Activated CD8-positive, alpha-beta T cell treated with anti-CD3 and anti-CD28 coated beads for 36 hours (primary cell): ENCODE data around the gene ELMO2. TPM values are rescaled to one million over a fixed set of nuclear protein-coding genes. Genes with fewer than 3 reads are reported as not detected.
"Not testable (repeated sequence)": the region's sequence is repeated elsewhere in the genome, so short reads cannot be mapped to it uniquely, and the experiment has no call there.

Experiments used
- ATAC-seq: fragments of 200-7000 bp; cut with Tn5 transposase; one replicate; pipeline ENCODE4 v1.10.0; 2021; ENCODE audit warnings: mild to moderate bottlenecking, moderate library complexity
- CTCF ChIA-PET: fragments of 350-600 bp; sonication (Branson Sonifier 250); formaldehyde crosslinking; loops from one replicate; lab custom pipeline; 2021; ENCODE audit warnings: antibody characterized with exemption; lab: Charles Lee
- POLR2A ChIA-PET: fragments of 350-600 bp; sonication (Branson Sonifier 250); formaldehyde crosslinking; loops from one replicate; lab custom pipeline; 2021; ENCODE audit warnings: antibody characterized with exemption; lab: Charles Lee
- DNase-seq: peaks from one replicate; pipeline ENCODE4 v3.0.0-alpha.2; 2020
- H3K27ac Mint-ChIP-seq: one replicate; pipeline ENCODE4 v1.8.0; 2021; ENCODE audit warnings: mild to moderate bottlenecking, mixed read lengths
- H3K27me3 Mint-ChIP-seq: one replicate; pipeline ENCODE4 v1.8.0; 2021; ENCODE audit warnings: mixed read lengths
- H3K36me3 Mint-ChIP-seq: one replicate; pipeline ENCODE4 v1.8.0; 2021; ENCODE audit warnings: low read depth, mixed read lengths
- H3K4me1 Mint-ChIP-seq: one replicate; pipeline ENCODE4 v1.8.0; 2021; ENCODE audit warnings: low read depth, mixed read lengths
- H3K4me3 Mint-ChIP-seq: one replicate; pipeline ENCODE4 v1.8.0; 2021; ENCODE audit warnings: mild to moderate bottlenecking, moderate library complexity, mixed read lengths
- H3K9me3 Mint-ChIP-seq: one replicate; pipeline ENCODE4 v1.8.0; 2021; ENCODE audit warnings: mixed read lengths
- CTCF ChIP-seq: fragments of 200-600 bp; IDR thresholded peaks from one replicate; pipeline ENCODE4 v1.8.0; 2022; ENCODE audit warnings: antibody characterized with exemption, mild to moderate bottlenecking
- intact Hi-C: fragments of 100-400 bp; cut with micrococcal nuclease; formaldehyde crosslinking; loops from one replicate; pipeline ENCODE4 v1.10.0; 2022
- total RNA-seq, 2 experiments: library from RNA; stranded (reverse); gene quantifications; one replicate each; pipeline ENCODE4 v1.2.3, GENCODE V29; 2021

ELMO2 gene
- total RNA-seq, 2 experiments from 2014 or later, result 36.2 to 38.1 TPM

GRCh38 chr20:46393967-46394366 lies 12.4 kb downstream of the ELMO2 start:
- no peak overlapping the region for H3K27ac Mint-ChIP-seq
- POLR2A ChIA-PET, result no interaction called here
- peaks cover 33% of the 10 kb centered on the region for H3K36me3 Mint-ChIP-seq

GRCh38 chr20:46388937-46389336 lies 17.5 kb downstream of the ELMO2 start:
- peaks cover 45% of the 10 kb centered on the region for H3K36me3 Mint-ChIP-seq
- POLR2A ChIA-PET, result interaction anchor here (0.7 kb wide), 1 partner anchor 27 kb away, joined by 3 read pairs; no protein-coding TSS in a partner anchor
- no peaks in the 10 kb centered on the region for H3K27me3 Mint-ChIP-seq

More at GRCh38 chr20:46393967-46394366, 12.4 kb downstream of the ELMO2 start:
- intact Hi-C loops, result no loop called here
- H3K27me3 Mint-ChIP-seq, result no peaks in the 10 kb centered on the region
- no peaks in the 10 kb centered on the region for H3K9me3 Mint-ChIP-seq
- ATAC-seq, result no peak
- TF ChIP-seq CTCF, result no peak
- CTCF ChIA-PET, result no interaction called here
- DNase-seq, result no peak
- H3K4me1 Mint-ChIP-seq, result peaks cover 9% of the 10 kb centered on the region
- no peak overlapping the region for H3K4me3 Mint-ChIP-seq

GRCh38 chr20:46388201-46388836 lies 18.1 kb downstream of the ELMO2 start:
- intact Hi-C loops, result no loop called here
- no peaks in the 10 kb centered on the region for H3K4me1 Mint-ChIP-seq
- H3K4me3 Mint-ChIP-seq, result no peak overlapping the region
- no peaks in the 10 kb centered on the region for H3K9me3 Mint-ChIP-seq
- peaks cover 46% of the 10 kb centered on the region for H3K36me3 Mint-ChIP-seq
- DNase-seq (no peak), ATAC-seq (no peak)
- H3K27ac Mint-ChIP-seq, result no peak overlapping the region
- ChIA-PET CTCF (interaction anchor here (1.4 kb wide), 1 partner anchor 13 kb away, joined by 3 read pairs; no protein-coding TSS in a partner anchor), POLR2A (no interaction called here)
- no peaks in the 10 kb centered on the region for H3K27me3 Mint-ChIP-seq
- no peak for TF ChIP-seq CTCF

More at GRCh38 chr20:46388937-46389336, 17.5 kb downstream of the ELMO2 start:
- no peak overlapping the region for H3K27ac Mint-ChIP-seq
- intact Hi-C loops, result no loop called here
- H3K4me3 Mint-ChIP-seq, result no peak overlapping the region
- no peaks in the 10 kb centered on the region for H3K9me3 Mint-ChIP-seq
- ATAC-seq (no peak), DNase-seq (no peak)
- H3K4me1 Mint-ChIP-seq, result no peaks in the 10 kb centered on the region
- CTCF ChIA-PET, result interaction anchor here (0.6 kb wide), 1 partner anchor 415 kb away, joined by 3 read pairs; no protein-coding TSS in a partner anchor
- TF ChIP-seq CTCF, result no peak

- ATAC-seq, H3K4me1 Mint-ChIP-seq, H3K9me3 Mint-ChIP-seq, H3K27ac Mint-ChIP-seq, H3K27me3 Mint-ChIP-seq, H3K4me3 Mint-ChIP-seq, intact Hi-C loops, POLR2A ChIA-PET, DNase-seq: not testable (repeated sequence)
- CTCF ChIA-PET, result interaction anchor here (1.4 kb wide), 1 partner anchor 11 kb away, joined by 3 read pairs; no protein-coding TSS in a partner anchor
- peaks cover 47% of the 10 kb centered on the region for H3K36me3 Mint-ChIP-seq
Measured at GRCh38 chr20:46387054-46387453, 19.4 kb downstream of the ELMO2 start.

GRCh38 chr20:46378412-46379009 lies 27.9 kb downstream of the ELMO2 start:
- Mint-ChIP-seq H3K9me3 (no peaks in the 10 kb centered on the region), H3K4me3 (no peak overlapping the region), H3K27me3 (no peaks in the 10 kb centered on the region), H3K27ac (no peak overlapping the region), H3K4me1 (no peaks in the 10 kb centered on the region), H3K36me3 (peaks cover 30% of the 10 kb centered on the region)
- CTCF ChIA-PET, result no interaction called here
- intact Hi-C loops, result no loop called here
- no peak for TF ChIP-seq CTCF
- no peak for DNase-seq
- POLR2A ChIA-PET, result interaction anchor here (0.7 kb wide), 1 partner anchor 37 kb away, joined by 3 read pairs; no protein-coding TSS in a partner anchor
- no peak for ATAC-seq
